ENCODE measurements around the gene SRGAP1.

DNA sequence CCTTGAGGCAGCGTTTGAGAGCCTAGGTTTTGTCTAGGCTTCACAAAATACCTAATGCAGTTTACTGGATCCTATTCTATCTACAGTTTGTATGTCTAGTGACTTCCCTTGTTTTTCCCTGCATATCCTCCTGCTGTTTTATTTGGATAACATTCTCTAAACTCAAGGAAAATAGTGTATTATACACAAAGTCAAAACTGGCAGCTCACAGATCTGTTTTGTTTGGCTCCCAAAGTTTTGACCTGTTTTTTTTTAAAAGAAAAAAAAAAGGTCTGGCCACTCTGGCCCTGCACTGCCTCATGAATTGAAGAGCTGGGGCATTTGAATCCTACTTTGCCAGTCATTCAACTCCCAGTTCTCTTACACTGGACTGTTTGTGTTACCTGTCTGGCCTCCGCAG lies 222.3 kb downstream of the SRGAP1 start:
- no peak for TF ChIP-seq EZH2 (IDR thresholded peaks at IDR 0.05; ENCODE audit: insufficient read depth, poor library complexity, severe bottlenecking)
- TF ChIP-seq EZH2phosphoT487 (IDR thresholded peaks at IDR 0.05; ENCODE audit: insufficient read depth, low read depth): no peak
